Caki2 (cell line): Measurements from ENCODE around the gene ANKRD29. TPM values are rescaled to one million over a fixed set of nuclear protein-coding genes. Genes with fewer than 3 reads are reported as not detected.
"Not testable (repeated sequence)": the region's sequence is repeated elsewhere in the genome, so short reads cannot be mapped to it uniquely, and the experiment has no call there.

Experiments
- DNase-seq: peaks from one replicate; pipeline ENCODE4 v3.0.0-alpha.2; 2015; ENCODE audit warnings: low read depth
- in situ Hi-C: cut with HindIII; loops from 2 replicates; pipeline ENCODE4 v1.10.0; 2016; ENCODE audit warnings: low sequenced_read_pairs, low pct_unique_long_range_greater_than_20kb, mixed read lengths
- total RNA-seq: library from RNA; depleted of rRNA; stranded (reverse); fragments of >200 nt; shearing (Covaris generic); gene quantifications from 2 replicates; pipeline ENCODE4 v1.2.3, GENCODE V29; 2014; ENCODE audit warnings: low replicate concordance

Gene ANKRD29
- total RNA-seq, 1 experiment from 2014 or later = 0.71 TPM

DNA sequence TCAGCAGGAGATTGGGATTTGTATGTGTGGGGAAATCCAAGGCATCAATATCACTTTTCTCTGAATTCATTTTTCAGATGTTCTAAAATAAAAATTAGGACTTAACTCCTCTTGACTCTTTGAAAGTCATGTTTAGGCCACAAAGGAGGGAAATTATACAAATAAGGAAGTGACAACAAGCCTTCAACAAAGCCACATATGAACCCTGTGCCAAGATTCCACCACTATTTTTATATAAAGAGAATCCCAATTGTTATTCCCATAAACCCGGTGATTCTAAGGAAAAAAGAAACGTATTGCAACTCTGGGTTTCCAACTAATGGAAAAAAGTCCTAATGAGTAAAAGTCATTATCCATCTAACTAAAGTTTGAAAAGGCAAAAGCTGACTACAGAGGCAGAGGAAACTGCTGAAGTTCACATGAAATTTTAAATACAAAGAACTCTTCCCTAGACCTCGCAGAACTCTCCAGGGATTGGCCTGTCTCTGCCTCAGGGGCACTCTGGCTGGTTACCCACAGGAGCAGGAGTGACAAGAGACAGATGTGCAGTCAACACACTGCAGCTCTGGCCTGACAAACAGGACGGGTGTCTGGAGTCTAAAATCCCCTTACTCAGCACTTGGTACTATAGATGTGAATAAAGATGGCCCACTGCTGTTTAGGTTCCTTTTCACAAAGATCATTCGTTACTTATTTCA lies 88.0 kb downstream of the ANKRD29 start:
- in situ Hi-C loops = no loop called here
- DNase-seq = no peak

GRCh38 chr18:23573626-23574431 lies 88.9 kb downstream of the ANKRD29 start:
- in situ Hi-C loops = no loop called here
- peak; percentile 48 for DNase-seq

DNA sequence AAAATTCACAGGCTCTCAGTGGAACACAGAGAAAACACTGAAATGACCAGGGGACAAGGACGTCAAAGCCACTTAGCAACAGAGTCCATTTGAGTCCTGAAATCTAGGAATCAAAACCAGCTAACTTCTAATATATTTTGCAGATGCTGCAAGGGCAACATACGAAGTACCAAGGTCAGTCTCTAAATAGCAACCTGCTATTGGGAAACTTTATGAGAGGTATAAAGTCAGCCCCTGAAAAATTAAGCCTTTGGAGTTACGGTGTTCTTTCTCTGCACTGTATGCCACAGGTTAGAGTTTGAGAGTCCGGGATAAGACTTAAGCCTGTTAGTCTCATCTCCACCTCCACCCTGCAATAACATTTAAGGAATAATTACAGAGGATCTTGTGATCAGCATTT lies 89.7 kb downstream of the ANKRD29 start:
- in situ Hi-C loops = no loop called here
- no peak for DNase-seq

GRCh38 chr18:23572570-23572969 lies 90.1 kb downstream of the ANKRD29 start:
- DNase-seq = no peak
- in situ Hi-C loops = no loop called here

- in situ Hi-C loops = no loop called here
- no peak for DNase-seq
Observed at GRCh38 chr18:23572012-23572411, 90.7 kb downstream of the ANKRD29 start.

GRCh38 chr18:23570912-23571504 lies 91.7 kb downstream of the ANKRD29 start:
- in situ Hi-C loops = no loop called here
- no peak for DNase-seq

GRCh38 chr18:23569299-23570063 lies 93.2 kb downstream of the ANKRD29 start:
- DNase-seq = no peak
- in situ Hi-C loops = no loop called here

GRCh38 chr18:23568281-23569138 lies 94.2 kb downstream of the ANKRD29 start:
- in situ Hi-C loops = no loop called here
- no peak for DNase-seq

- in situ Hi-C loops = no loop called here
- no peak for DNase-seq
Observed at GRCh38 chr18:23567671-23568070, 95.0 kb downstream of the ANKRD29 start.

DNA sequence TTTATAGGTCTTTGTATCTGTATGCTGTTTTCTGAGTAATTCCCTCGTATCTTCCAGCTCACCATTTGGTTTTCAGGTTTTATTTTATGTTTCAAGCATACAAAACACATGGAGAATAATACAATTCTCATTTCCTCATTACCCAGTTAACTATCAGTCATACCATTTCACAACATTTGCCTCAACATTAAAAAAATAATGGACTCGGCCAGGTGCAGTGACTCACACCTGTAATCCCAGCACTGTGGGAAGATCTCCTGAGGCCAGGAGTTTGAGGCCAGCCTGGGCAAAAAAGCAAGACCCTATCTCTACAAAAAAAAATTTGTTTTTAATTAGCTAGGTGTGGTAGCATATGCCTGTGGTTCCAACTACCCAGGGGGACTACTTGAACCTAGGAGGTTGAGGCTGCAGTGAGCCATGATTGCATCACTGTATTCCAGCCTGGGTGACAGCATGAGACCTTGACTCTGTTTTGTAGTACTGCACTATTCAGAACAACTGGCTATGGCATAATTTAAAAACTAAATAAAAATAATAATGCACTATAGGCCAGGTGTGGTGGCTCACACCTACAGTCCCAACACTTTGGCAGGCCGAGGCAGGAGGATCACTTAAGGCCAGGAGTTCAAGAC lies 96.7 kb downstream of the ANKRD29 start:
- in situ Hi-C loops = no loop called here
- no peak for DNase-seq

- in situ Hi-C loops = no loop called here
- peak; percentile 37 for DNase-seq
Observed at GRCh38 chr18:23563377-23564043, 99.2 kb downstream of the ANKRD29 start.

DNA sequence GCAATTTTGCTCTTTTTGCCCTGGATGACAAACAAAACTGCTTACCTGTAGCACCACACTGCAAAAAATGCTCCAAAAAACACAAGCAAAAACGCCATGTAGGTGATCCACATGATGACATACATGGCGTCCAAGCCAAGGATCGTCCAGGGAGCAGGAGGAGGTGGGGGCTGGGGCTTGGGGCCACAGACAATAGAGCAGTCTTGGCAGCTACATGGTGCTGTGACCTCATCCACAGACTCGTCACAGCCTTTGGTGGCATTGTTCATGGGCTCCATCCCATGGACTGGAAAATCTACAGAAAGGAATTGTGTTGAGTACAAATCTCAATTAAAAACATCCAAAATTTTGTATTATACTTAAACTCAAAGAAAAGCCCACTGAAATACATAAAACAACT lies 102.5 kb downstream of the ANKRD29 start:
- in situ Hi-C loops = no loop called here
- DNase-seq = no peak

DNA sequence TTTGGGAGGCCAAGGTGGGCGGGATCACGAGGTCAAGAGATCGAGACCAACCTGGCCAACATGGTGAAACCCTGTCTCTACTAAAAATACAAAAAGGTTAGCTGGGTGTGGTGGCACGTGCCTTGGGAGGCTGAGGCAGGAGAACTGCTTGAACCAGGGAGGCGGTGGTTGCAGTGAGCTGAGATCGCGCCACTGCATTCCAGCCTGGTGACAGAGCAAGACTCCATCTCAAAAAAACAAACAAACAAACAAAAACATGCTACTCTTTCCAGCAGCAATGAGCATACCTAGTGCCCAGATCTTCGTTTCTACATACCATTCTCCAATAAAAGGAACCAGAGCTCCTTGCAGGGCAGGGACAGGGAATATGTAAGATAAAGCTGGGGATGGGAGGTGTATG lies 105.2 kb downstream of the ANKRD29 start:
- in situ Hi-C loops, DNase-seq: not testable (repeated sequence)

DNA sequence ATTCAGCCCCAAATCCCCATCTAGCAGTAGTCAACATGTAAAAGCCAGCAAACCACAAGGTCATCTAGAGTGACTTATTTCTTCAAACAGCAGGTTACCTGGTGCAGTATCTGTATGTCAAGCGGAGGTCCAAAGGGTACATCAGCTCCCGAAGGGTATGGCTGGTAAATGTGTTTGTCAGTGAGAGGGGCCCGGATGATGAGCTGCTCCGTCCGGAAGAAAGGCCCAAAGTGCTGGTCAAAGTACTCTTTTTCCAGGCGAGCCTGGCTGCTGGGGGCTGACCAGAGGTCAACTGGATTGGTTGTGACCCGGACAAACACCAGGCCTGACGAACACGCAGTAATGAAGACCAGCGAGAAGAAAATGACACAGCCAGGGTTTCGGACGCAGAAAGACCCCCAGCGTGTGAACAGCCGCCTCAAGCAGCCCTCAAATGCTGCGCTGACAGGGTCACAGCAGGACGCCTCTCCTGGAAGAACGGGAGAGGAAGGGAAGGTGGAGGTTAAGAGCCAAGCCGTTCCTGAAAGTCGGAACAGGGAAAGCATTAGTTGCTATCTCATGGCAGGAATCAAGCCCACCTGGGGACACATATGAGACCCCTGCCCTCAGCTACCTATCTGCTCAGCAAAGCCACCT lies 106.4 kb downstream of the ANKRD29 start:
- in situ Hi-C loops = no loop called here
- no peak for DNase-seq

DNA sequence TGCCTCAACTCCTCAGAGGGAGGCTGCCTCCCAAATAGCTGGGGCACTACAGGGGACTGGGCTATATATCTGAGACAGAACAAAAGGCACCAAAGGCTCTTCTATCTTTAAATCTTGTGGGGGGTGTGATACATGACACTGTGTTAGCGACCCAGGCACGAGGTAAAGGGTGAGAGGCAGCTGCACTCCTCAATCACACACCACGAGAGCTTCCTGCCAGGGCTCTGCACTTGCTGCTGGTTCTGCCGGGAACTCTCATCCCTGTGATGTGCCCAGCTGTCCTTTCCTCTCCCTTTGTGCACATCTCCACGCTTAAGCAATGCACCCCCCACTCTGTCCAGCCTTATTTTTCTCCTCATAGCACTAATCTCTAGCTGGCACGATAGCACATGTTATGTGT lies 108.8 kb downstream of the ANKRD29 start:
- no peak for DNase-seq
- in situ Hi-C loops = no loop called here

GRCh38 chr18:23552505-23552904 lies 110.2 kb downstream of the ANKRD29 start:
- DNase-seq = no peak
- in situ Hi-C loops = no loop called here

- in situ Hi-C loops = no loop called here
- no peak for DNase-seq
Observed at GRCh38 chr18:23551978-23552377, 110.7 kb downstream of the ANKRD29 start.
